AG04449 (cell line): ENCODE data around the gene PBXIP1.

Source experiments
- CTCF ChIA-PET: fragments of 350-600 bp; formaldehyde crosslinking; extraction: SDS; loops from one replicate; lab custom pipeline; 2021; ENCODE audit warnings: antibody characterized with exemption; lab: Yijun Ruan, JAX
- POLR2A ChIA-PET: fragments of 400-600, 350-600 bp; formaldehyde crosslinking; extraction: SDS; loops from one replicate; lab custom pipeline; 2020; ENCODE audit warnings: antibody characterized with exemption, inconsistent platforms; lab: Yijun Ruan, JAX
- DNase-seq: peaks from one replicate; pipeline ENCODE4 v3.0.0-alpha.2; 2010; ENCODE audit warnings: low read depth, low spot score
- H3K4me3 ChIP-seq: 2 replicates; pipeline ENCODE4 v1.5.1; 2011; ENCODE audit warnings: low read depth, mild to moderate bottlenecking, control low read depth, low read length
- CTCF ChIP-seq: IDR thresholded peaks from one replicate; pipeline ENCODE4 v1.5.1; 2011; ENCODE audit warnings: mild to moderate bottlenecking, moderate library complexity, low read length, control low read depth, inconsistent platforms; ENCODE audit not compliant: insufficient read depth; ENCODE audit errors: missing control alignments

PBXIP1 gene

DNA sequence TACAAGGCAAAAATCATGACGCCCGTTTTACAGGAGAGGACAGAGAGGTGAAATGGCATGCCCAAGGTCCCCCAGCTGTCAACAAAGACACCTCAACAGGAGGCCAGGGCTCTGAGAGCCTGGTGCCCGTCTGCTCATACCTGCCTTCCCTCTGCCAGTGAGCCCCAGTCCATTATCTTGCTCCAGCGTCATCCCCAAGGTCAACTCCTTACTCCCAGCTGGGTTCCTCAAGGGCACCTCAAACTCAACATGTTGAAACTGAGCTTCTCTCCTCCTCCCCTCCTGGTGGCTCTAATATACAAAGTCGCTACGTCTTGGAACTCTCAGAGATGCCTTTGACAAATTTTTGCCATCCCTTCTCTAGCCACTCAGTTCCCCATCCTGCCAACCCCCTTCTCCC is 3.2 kb downstream of the PBXIP1 start:
- no peak for TF ChIP-seq CTCF
- H3K4me3 ChIP-seq = no peak overlapping the region
- POLR2A ChIA-PET = interaction anchor here (0.5 kb wide), 1 partner anchor 21 kb away, joined by 3 read pairs; no protein-coding TSS in a partner anchor
- CTCF ChIA-PET = interaction anchor here (1.0 to 5.5 kb wide), 7 partner anchors 9 to 393 kb away, joined by 3 to 70 read pairs (median 6); partner anchors contain the start of genes LENEP, PMVK and PYGO2
- no peak for DNase-seq

GRCh38 chr1:154951901-154952657 is 3.8 kb downstream of the PBXIP1 start:
- no peak overlapping the region for H3K4me3 ChIP-seq
- CTCF ChIA-PET = interaction anchor here (1.0 to 5.5 kb wide), 8 partner anchors 10 to 392 kb away, joined by 3 to 70 read pairs (median 6); partner anchors contain the start of genes LENEP, PMVK and PYGO2
- no peak for DNase-seq
- no peak for TF ChIP-seq CTCF
- POLR2A ChIA-PET = interaction anchor here (0.5 to 1.5 kb wide), 2 partner anchors 15 to 22 kb away, joined by 3 read pairs; partner anchors contain the start of gene PMVK

- H3K4me3 ChIP-seq = no peak overlapping the region
- no peak for TF ChIP-seq CTCF
- POLR2A ChIA-PET = no interaction called here
- no peak for DNase-seq
- CTCF ChIA-PET = interaction anchor here (1.2 kb wide), 1 partner anchor 51 kb away, joined by 4 read pairs; no protein-coding TSS in a partner anchor
Observed at GRCh38 chr1:154948079-154948478, 7.8 kb downstream of the PBXIP1 start.

- ChIA-PET CTCF (interaction anchor here (0.7 to 2.6 kb wide), 6 partner anchors 11 to 277 kb away, joined by 3 to 11 read pairs (median 4); partner anchors contain the start of genes LENEP, PMVK and PYGO2), POLR2A (interaction anchor here (0.6 to 0.9 kb wide), 3 partner anchors 24 to 983 kb away, joined by 3 to 4 read pairs (median 4); partner anchors contain the start of genes SHC1 and SLC39A1)
- DNase-seq = no peak
- H3K4me3 ChIP-seq = no peak overlapping the region
- TF ChIP-seq CTCF = no peak
Observed at GRCh38 chr1:154945962-154946850, 9.7 kb downstream of the PBXIP1 start.

DNA sequence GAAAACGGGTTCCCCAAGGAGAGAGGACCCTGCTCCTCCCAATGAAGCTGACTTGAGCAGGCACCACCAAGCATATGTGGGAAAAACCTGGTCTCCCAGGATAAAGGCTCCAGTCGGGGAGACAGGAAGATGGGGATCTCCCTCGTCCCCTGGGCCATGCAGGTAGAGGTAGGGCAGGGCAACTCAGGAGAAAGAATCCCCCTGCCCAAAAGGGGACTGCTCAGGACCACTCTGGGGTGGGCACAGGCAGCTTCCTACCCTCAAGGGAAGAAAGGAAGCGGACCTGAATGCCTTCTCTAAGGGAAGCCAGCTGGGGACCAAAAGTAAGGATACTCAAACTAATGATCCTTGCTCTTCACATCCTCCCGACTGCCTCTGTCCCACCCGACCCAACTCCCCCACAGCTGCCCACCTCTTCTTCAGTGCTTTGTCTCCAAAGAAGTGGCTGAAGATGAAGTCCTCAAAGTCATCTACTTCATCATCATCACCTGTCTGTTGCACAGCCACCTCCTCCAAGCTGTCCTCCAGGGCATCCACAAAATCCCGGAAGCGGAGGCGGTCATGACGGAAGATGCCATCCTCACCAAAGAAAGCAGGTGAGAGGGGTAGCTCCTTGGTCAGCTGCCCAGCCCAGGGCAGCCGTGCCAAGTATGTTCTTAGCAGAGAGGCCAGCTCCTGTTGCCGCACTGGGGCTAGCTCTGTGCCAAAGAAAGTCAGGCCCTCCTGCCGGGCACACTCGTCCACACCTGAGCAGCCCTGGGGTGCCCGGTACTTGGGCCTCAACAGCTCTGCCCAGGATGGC is 10.5 kb downstream of the PBXIP1 start:
- no peak for DNase-seq
- H3K4me3 ChIP-seq = no peak overlapping the region
- CTCF ChIA-PET = interaction anchor here (0.8 to 2.6 kb wide), 8 partner anchors 10 to 466 kb away, joined by 3 to 11 read pairs (median 3); partner anchors contain the start of genes LENEP, PMVK and PYGO2
- POLR2A ChIA-PET = interaction anchor here (0.5 to 0.9 kb wide), 5 partner anchors 25 to 982 kb away, joined by 3 to 4 read pairs (median 3); partner anchors contain the start of genes SHC1 and SLC39A1
- TF ChIP-seq CTCF = no peak
